Keratinocyte (primary cell): ENCODE measurements around the gene TMEM260.

ENCODE experiments used
- EZH2 ChIP-seq: IDR thresholded peaks from one replicate; pipeline ENCODE4 v1.6.1; 2012; ENCODE audit warnings: inconsistent platforms, mild to moderate bottlenecking, low read length, moderate library complexity
- TF ChIP-seq, protein P1 (sequence below), 3 experiments: IDR thresholded peaks in 1 of 3; conservative IDR thresholded peaks in 1 of 3; optimal IDR thresholded peaks in 1 of 3; 2 replicates in 2 of 3; 3 replicates in 1 of 3; pipeline versions ENCODE3 to v1.5.1; 2011; ENCODE audit warnings: low read length in 3 of 3, mild to moderate bottlenecking in 3 of 3, moderate library complexity in 2 of 3, control low read depth in 1 of 3, inconsistent platforms in 1 of 3; ENCODE audit not compliant: insufficient read depth in 2 of 3; ENCODE audit errors: extremely low read depth in 1 of 3

- TF ChIP-seq, protein P1, sequence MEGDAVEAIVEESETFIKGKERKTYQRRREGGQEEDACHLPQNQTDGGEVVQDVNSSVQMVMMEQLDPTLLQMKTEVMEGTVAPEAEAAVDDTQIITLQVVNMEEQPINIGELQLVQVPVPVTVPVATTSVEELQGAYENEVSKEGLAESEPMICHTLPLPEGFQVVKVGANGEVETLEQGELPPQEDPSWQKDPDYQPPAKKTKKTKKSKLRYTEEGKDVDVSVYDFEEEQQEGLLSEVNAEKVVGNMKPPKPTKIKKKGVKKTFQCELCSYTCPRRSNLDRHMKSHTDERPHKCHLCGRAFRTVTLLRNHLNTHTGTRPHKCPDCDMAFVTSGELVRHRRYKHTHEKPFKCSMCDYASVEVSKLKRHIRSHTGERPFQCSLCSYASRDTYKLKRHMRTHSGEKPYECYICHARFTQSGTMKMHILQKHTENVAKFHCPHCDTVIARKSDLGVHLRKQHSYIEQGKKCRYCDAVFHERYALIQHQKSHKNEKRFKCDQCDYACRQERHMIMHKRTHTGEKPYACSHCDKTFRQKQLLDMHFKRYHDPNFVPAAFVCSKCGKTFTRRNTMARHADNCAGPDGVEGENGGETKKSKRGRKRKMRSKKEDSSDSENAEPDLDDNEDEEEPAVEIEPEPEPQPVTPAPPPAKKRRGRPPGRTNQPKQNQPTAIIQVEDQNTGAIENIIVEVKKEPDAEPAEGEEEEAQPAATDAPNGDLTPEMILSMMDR (optimal IDR thresholded peaks at IDR 0.05 in 1 of 3, IDR thresholded peaks at IDR 0.05 in 1 of 3, conservative IDR thresholded peaks at IDR 0.05 in 1 of 3; ENCODE audit: extremely low read depth in 1 of 3, insufficient read depth in 2 of 3, low read length in 3 of 3), result no peak
- TF ChIP-seq EZH2, result no peak
These were observed 78.0 kb downstream of the TMEM260 start for GRCh38 chr14:56657604-56658003.
